Esophagus squamous epithelium (tissue), 4 donors: Measurements from ENCODE around the gene CYB5R4.

Experiments
- POLR2A ChIP-seq, 4 donors: fragments of 450-650 bp; IDR thresholded peaks; one replicate each; pipeline ENCODE4 v1.6.1; 2017; ENCODE audit warnings: antibody characterized with exemption in 4 of 4, mild to moderate bottlenecking in 4 of 4, moderate library complexity in 3 of 4
- TF ChIP-seq, protein P1 (sequence below), 6 experiments: fragments of 450-650 bp in 4 of 6; fragments of 200-600 bp in 2 of 6; sonication (generic) in 2 of 6; IDR thresholded peaks; one replicate each; pipeline ENCODE4 v1.5.1; 2016 to 2019; ENCODE audit warnings: antibody characterized with exemption in 6 of 6, mild to moderate bottlenecking in 4 of 6, moderate library complexity in 4 of 6

- TF ChIP-seq, protein P1, sequence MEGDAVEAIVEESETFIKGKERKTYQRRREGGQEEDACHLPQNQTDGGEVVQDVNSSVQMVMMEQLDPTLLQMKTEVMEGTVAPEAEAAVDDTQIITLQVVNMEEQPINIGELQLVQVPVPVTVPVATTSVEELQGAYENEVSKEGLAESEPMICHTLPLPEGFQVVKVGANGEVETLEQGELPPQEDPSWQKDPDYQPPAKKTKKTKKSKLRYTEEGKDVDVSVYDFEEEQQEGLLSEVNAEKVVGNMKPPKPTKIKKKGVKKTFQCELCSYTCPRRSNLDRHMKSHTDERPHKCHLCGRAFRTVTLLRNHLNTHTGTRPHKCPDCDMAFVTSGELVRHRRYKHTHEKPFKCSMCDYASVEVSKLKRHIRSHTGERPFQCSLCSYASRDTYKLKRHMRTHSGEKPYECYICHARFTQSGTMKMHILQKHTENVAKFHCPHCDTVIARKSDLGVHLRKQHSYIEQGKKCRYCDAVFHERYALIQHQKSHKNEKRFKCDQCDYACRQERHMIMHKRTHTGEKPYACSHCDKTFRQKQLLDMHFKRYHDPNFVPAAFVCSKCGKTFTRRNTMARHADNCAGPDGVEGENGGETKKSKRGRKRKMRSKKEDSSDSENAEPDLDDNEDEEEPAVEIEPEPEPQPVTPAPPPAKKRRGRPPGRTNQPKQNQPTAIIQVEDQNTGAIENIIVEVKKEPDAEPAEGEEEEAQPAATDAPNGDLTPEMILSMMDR (IDR thresholded peaks at IDR 0.05), result no peak
- TF ChIP-seq POLR2A (IDR thresholded peaks at IDR 0.05), result no peak
Observed at GRCh38 chr6:83867043-83867442, 7.6 kb downstream of the CYB5R4 start.
